HG03066 (cell line): Measurements from ENCODE around the gene MPRIP.

ENCODE experiments used
- ATAC-seq: cut with Tn5 transposase; IDR thresholded peaks from one replicate; pipeline ENCODE4 v1.9.1; 2021; ENCODE audit warnings: low read depth; ENCODE audit not compliant: unreplicated experiment

MPRIP gene

DNA sequence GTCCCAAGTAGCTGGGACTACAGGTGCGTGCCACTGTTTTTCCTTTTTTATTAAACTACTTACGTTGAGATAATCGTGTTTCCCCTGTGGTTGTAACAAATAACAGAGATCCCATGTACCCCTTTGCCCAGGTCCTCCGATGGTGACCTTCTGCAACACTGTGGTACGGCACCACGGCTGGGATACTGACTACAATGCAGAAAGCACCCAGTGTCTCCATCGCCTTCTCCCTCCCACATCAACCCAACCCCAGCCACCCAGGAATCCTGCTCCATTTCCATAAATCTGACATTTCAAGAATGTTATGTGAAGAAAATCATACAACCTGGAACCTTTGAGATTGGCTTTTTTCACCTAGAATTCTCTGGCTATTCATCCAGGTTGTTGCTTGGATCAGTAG is 22.1 kb downstream of the MPRIP start:
- ATAC-seq: no peak

DNA sequence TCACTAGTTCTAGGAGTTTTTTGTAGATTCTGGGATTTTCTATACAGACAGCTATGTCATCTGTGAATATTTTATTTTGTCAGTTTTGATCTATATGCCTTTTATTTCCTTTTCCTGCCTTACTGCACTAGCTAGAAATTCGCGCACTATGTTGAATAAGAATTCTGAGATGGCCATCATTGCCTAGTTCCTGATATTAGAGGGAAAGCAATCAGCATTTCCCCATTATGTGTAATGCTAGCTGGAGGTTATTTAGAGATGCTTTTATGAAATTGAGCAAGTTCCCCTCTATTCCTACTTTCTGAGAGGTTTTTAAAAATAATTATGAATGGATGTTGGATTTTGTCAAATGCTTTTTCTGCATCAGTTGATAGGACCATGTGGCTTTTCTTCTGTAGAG is 23.8 kb downstream of the MPRIP start:
- no peak for ATAC-seq

DNA sequence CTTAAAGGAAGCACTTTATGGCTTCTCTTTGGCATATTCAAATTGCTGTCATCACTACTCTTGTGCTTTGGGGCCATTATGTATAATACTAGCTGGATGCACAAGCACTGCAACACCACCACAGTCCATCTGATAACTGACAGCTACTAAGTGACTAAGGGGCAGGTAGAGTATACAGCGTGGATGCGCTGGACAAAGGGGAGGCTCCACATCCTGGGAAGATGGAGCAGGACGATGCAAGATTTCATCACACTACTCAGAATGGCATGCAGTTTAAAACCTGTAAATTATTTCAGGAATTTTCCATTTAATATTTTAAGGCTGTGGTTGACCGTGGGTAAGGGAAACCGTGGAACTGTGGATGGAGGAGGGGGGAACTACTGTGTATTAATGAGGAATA is 25.0 kb downstream of the MPRIP start:
- ATAC-seq: no peak

DNA sequence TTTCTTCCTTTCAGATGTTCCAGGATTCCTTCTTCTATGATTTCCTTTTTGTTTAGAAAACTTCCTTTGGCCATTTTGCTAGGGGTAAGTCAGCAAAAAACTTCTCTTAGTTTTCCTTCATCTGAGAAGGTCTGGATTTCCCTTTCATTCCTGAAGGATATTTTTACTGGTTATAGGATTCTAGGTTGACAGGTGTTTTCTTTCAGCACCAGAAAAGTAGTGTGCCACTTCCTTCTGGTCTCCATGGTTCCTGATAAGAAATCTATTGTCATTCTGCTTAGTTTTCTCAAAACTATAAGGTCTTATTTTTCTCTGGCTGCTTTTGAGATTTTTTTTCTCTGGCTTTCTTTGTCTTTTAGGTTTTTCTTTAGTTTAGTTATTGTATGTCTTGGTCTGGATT is 27.6 kb downstream of the MPRIP start:
- ATAC-seq: no peak

DNA sequence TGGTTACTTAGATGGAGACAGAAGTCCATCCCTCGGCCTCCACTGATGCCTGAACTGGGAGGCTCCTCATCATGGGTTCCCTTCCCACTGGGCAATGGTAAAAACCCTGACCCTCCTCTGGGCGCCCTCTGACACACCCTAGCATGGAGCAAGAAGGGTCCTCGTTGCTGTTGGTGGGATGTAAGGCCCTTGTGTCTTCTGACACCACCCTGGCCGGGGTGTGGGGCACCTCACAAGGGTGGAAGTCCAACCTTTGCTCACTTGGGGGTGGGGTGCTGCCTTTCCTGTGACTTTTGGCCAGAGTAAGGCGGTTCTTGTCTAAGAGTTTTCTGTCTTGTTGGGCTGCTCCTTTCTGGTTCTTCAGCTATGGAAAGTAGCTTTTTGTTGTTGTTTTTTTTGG is 28.7 kb downstream of the MPRIP start:
- ATAC-seq: no peak

DNA sequence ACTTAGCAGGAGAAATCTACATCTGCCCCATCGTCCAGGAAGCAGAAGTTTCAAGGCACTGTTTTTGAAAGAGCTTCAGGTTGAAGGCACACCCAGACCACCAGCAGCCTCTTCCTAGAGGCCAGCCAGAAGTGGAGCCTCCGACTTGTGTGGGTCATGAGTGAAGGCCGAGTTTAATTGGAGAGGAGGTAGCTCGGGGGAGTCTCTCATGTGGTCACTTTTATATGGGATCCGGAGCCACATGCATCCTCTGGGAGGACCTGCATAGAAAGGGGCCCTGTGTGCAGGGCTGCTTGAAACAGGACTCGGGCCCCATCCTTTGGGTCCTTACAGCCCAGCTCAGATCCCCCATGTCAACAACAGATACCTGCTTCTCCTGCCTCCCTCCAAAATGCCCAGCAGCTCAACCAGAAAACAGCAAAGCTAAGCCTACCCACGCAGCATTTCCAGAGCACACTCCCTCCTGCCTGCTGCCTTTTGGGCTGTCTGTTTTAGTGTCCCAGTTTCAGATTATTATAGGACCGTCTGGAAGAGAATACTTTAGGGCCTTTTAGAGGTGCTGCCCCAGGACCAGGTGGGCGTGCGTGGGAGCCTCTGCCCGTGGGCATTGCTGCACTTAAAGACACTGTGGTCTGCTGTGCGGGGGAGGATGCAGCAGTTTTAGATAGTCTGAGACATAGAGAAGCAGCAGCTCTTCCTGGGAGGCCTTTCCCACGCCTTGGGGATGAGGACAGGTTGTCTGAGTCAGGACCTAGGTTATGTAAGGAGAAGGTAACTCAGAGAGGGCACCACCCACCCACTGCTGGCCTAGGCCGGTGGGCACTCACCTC is 29.5 kb downstream of the MPRIP start:
- no peak for ATAC-seq

DNA sequence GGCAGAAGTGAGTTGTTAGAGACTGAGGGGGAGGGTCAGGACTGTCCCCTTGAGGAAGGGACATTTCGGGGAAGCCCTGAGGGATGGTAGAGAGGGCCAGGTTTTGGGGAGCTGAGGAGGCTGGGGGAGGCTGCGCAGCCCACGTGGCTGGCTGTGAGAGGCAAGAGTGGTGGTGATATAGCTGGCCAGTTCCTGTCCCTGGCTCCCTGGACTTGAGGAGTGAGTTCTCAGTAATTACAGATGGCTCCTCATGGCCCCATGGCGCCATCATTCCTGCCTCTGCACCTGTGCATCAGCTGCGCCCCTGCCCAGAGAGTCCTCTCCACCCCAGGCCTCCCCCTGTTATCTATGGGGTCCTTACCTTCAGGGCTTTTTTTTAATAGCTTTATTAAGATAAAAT is 30.3 kb downstream of the MPRIP start:
- ATAC-seq: no peak

DNA sequence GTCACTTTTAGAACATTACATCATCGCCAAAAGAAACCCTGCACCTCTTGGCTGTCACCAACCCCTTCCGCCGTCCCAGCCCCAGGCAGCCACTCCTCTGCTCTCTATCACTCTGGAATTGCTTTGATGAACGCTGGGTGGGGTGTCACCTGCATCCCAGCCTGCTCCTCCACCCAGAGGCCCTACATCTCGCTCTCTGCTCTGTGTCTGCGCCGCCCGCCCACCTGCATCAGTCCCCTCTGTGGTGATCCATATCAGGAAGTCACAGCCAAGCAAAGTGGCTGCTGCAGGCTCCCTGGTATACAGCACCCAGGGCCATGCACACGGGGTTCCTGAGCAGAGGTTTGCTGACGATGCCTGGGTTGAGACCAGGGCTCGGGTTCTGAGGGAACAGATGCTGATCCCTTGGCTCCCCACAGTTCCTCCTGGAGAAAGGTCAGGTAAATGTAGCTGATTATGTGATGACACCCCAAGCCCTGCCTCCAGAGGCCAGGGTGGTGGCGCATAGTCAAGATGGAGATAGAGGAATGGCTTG is 30.8 kb downstream of the MPRIP start:
- no peak for ATAC-seq

DNA sequence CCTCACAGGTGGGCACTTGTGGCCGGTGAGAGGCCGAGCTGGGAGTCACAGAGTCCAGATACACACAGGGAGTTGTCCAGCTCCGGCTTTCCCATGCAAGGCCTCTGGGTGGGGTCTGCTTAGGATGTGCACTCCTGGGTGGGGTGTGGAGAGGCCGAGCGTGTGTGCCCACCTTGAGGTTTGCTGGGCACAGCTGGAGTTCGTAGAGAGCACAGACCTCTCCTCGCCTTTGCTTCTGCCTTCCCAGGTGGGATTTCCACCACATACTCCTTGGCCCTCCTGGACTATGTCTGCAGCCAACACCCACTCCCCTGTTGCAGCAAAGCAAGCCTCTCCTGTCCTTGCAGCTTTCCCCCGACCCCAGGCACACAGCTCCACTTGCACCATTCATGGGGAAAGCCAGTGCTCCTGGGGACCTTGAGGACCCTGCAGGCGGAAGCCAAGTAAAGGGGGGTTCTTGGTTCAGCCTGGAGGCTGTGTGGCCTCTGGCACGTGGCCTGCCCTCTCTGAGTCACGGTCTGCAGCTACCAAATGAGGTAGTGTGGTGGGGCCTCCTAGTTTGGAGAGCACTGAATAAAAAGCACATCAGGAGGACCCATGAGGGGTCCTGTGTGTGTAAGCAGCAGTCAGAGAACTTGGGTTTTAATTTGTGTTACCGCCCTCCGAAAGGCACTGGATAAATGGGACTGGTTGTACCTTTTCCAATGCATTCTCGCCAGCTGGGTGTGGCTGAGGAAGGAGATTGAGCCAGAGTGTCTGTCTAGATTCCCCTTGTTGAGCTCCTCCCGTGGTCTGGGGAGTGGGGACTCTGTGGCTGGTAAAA is 31.5 kb downstream of the MPRIP start:
- ATAC-seq: no peak

DNA sequence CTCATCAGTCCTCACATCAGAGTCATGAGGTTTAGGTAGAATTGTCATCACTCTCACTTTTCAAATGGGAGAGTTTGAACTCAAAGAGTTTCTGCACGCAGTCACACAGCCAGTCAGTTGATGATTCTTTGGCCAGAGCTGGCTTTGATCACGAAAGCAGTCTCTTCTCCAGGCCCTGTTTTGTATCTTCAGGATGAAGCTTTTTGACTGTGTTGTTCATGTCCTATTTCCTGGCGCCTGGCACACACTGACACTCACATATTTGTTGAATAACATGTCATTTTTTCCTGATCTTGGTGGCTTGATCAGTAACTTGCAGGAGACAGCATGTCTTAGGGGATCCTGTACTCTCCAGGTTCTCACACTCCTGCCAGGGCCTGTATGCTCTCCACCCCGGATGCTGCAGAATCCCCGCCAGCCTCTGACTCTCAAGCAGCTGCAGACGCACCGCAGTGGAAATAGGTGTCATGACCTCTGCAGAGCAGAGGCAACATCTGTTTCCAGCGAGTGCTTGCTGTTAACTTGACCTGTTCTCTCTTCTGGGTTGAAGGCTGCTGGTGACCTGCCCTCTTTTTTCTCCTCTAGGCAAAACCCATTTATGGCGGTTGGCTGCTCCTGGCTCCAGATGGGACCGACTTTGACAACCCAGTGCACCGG is 33.0 kb downstream of the MPRIP start:
- no peak for ATAC-seq

DNA sequence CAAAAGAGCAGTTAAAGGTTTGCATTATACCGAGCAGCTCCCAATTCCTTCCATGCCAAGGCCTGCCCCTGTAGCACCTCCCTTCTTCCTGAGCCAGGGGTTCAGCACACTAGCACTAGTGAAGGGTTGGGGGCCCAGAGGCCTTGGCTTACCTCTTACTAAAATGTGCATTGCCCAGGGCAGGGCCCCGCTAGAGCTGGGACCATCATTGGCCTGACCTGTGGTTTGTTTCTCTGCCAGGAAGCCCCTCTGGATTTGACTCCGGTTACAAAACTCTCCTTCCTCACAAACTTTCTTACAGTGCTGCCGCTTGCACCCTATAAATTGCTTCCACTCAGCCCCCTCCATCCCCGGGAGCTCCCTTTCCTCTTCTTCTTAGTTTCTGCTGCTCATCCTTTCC is 33.8 kb downstream of the MPRIP start:
- no peak for ATAC-seq

DNA sequence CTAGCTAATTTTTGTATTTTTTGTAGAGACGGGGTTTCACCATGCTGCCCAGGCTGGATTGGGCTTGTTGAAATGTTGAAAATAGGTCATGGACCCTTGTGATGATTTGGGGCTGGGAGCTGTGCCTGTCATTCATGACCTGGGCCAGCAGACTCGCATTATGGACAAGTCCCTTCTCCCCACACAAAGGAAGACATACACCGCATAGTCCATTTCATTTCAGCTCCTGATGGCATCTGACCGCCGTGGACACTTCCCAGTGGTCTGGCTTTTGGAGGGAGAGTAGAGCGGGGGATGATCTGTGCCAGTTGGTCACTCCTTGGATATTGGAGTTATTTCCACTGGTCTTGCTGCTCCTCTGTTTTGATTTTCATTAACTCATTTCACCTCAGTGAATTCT is 34.8 kb downstream of the MPRIP start:
- ATAC-seq: no peak

DNA sequence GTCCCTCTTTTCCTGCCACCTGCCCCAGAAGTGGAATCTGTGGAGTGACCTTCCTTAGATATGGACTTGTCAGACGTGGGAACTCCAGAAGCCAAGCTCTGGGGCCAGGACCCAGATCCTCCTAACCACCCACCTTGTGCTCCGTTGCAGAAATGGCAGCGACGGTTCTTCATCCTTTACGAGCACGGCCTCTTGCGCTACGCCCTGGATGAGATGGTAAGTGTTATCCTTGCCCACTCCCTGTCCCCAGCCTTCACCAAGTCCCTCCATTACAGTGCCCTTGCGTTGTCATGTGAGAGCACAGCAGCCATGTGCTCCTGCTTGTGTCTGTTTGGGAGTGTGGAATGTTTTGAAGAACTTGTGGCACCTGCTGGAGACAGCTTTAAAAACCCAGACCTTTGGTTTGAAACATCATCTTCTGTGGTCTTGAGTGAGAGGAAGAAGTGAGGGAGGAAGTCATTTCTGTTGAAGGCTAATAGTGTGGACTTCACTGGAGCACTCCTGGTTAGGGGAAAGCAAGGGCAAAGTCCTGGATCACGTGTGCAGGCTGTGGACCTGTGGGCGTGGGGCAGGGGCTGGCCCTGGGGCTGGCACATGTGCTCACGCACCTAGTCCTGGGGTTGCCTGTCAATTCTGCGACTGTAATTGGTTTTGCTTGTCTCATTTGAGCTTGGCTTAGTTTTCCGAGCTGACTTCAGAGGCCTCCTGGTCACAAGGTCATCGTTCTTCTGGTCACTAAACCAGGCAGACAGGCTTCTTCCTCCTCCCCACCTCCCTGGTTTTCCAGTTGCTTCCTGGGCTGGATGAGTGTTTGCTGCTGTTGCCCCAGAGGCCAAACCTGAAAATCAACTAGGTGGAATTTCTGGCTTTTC is 35.8 kb downstream of the MPRIP start:
- ATAC-seq: no peak

DNA sequence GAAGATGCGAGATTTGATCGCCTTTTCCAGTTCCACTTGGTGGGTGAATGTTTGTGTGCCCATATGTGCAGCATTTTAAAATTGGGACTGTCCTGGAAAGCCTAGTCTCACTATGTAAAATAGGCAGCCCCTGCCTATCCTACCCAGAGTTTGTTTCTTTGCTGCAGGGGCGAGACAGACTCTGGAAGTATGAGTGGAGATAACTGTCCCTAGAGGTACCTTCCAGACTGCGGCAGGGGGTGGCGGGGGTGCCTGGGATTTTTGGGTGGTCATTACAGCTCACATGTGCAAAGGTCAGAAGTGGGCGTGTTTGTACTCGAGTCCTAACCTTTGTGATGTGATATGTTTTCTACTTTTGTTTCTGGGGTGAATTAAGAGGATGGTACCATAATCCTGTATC is 36.6 kb downstream of the MPRIP start:
- no peak for ATAC-seq

DNA sequence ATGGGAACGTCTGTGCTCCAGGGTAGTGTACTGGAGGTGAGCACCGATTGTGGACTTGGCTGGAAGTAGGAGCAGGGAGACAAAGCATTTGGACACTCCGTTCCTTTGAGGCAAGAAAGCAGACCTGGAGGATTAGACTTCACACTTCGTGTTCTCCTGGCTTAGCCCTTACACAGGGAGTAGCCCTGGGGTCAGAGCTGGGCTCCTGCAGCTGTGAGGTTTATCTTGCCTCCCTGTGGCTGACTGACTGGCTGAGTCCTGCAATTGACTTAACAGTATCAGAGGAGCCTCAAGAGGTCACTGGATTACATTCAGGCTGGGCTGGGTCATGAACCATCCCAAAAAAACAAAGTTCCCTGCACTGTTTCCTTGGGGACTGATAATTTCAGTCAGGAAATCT is 37.1 kb downstream of the MPRIP start:
- no peak for ATAC-seq

DNA sequence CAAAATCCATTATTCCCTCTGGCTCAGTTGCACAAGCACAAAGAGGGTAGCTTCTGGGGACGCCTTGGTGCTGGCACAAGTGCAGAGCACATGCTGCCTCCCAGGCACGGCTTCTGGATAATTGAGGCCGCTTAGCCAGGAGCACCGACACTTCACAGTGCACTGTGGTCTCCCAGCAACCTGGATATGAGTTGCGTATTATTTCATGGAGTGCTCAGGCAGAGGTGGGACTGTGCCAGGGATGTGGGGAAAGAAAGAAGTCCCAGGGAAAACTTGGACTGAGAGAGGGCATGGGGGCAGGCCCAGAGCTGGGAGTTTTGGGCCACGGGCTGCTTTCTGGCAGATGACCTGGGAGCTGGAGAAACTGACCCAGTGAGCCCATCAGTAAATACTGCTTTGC is 37.5 kb downstream of the MPRIP start:
- ATAC-seq: no peak

DNA sequence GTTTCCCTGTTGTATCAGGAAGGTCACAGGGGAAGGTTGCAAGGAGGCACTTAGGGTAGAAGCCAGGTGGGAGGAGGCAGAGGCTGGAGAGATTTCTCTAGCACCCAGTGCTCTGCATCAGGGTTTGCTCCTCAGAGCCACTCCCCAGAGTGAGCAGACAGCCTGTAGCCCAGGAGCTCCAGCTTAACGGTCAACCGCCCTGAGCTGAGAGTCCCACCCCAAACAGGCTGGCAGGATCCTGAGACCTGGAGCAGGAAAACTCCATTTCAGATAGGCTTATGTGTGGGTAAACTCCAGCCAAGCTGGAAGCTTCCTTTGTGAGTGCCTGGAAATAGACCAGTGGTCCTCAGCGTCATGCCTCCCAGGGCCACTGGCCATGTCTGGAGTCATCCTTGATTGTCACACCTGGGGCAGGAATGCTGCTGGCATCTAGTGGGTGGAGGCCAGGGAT is 37.9 kb downstream of the MPRIP start:
- ATAC-seq: no peak

DNA sequence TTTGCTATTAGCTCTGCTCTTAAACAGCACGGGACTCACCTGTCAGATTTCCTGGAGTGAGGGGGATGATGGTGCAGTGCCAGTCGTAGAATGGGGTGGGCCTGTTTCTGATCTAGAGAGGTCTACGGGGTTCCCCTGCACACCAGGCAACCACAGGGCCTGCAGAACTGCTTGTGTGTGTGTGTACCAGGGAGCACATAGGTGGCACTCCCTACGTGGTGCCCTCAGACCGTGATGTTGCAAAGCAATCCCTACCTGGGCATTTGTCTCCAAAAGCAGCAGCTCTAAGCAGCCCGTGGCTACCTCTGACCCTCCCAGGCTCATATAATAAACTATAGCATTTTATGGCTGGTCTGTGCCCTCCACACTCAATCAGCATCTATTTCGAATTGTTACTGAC is 38.5 kb downstream of the MPRIP start:
- no peak for ATAC-seq

DNA sequence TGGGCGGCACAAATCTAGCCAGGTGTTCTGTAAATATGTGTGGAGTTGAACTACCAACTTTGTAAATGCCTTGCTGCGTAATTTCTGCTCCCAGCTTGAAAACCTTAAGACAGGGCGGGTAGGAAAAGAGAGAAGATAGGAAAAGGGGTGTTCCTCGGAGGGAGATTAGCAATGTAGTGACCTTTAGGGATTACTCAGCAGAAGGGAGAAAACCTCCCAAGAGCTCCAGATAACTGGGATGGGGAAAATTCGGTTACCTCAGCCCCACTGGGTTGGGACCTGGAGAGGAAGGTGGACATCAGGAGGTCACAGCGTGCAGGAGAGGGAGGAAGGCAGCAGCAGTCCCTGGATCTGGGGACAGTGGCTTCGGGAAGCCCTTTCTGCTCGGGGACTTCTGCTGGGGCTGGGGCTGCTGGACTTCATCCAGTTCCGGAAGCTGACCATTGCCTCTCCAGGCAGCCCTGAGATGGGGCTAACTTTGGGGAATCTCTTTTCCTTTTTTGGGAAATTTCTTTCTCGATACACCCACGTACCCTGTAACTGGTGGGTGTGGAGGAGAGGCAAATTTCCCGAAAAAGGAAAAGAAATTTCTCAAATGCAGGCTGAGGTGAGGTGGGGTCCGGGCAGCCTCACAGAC is 39.2 kb downstream of the MPRIP start:
- no peak for ATAC-seq

DNA sequence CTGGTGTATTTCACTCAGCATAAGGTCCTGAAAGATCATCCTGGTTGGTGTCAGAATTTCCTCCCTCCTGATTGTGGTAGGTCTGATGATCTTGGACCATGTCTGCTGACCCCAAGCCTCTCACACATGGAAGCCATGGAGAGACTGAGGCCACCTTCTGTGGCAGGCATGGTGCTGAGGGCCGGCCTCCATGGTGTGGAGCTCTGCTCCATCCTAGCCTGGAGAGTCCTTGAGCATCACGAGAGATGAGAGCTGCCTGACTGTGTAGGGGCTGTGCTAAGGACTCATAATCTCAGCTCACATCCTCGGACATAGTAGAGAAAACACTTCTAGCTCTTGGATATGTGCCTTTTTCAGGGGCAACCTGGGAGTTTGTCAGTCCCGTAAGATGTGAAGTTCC is 40.6 kb downstream of the MPRIP start:
- no peak for ATAC-seq
